ENCODE data around the gene PCDHB10.

DNA sequence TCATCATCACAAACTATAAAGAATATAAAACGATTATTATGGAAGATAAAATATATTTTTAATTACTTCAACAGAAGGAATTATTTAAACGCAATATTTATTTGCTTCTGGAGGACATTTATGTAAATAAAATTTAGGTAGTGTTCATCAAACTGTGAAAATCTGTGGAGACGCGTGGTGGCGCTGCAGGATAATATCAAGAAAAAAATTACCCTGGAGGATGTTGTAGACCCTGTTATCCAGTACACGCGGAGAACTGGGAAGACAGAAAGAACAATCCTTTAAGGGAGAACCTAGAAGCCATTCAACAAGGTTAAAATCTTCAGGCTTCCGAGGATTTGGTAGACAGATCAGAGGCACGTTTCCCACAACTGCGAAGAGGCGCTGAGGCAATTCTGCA is 16.3 kb downstream of the PCDHB10 start, which contains the start of gene PCDHB12:
- TF ChIP-seq, protein P1, sequence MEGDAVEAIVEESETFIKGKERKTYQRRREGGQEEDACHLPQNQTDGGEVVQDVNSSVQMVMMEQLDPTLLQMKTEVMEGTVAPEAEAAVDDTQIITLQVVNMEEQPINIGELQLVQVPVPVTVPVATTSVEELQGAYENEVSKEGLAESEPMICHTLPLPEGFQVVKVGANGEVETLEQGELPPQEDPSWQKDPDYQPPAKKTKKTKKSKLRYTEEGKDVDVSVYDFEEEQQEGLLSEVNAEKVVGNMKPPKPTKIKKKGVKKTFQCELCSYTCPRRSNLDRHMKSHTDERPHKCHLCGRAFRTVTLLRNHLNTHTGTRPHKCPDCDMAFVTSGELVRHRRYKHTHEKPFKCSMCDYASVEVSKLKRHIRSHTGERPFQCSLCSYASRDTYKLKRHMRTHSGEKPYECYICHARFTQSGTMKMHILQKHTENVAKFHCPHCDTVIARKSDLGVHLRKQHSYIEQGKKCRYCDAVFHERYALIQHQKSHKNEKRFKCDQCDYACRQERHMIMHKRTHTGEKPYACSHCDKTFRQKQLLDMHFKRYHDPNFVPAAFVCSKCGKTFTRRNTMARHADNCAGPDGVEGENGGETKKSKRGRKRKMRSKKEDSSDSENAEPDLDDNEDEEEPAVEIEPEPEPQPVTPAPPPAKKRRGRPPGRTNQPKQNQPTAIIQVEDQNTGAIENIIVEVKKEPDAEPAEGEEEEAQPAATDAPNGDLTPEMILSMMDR (conservative IDR thresholded peaks at IDR 0.05; ENCODE audit: low read depth, low read length), result peak; percentile 52
- TF ChIP-seq EZH2 (IDR thresholded peaks at IDR 0.05; ENCODE audit: borderline replicate concordance, low read depth, low read length, poor library complexity, severe bottlenecking), result no peak
